Muscle layer of colon (tissue), 2 donors: ENCODE results near the gene HS2ST1.
"Not testable (repeated sequence)": the region's sequence is repeated elsewhere in the genome, so short reads cannot be mapped to it uniquely, and the experiment has no call there.

Source experiments
- H3K27ac ChIP-seq: one replicate; pipeline ENCODE4 v1.7.0; 2013; ENCODE audit warnings: low read depth, mild to moderate bottlenecking, low read length, moderate library complexity
- H3K27me3 ChIP-seq, 2 donors: one replicate each; pipeline ENCODE4 v1.7.0; 2013; ENCODE audit warnings: low read length in 2 of 2, mild to moderate bottlenecking in 2 of 2; ENCODE audit not compliant: insufficient read depth in 2 of 2, control insufficient read depth in 1 of 2
- H3K36me3 ChIP-seq: one replicate; pipeline ENCODE4 v1.7.0; 2013; ENCODE audit warnings: mild to moderate bottlenecking, low read length; ENCODE audit not compliant: insufficient read depth
- H3K4me1 ChIP-seq: one replicate; pipeline ENCODE4 v1.7.0; 2013; ENCODE audit warnings: mild to moderate bottlenecking, low read length; ENCODE audit not compliant: insufficient read depth
- H3K4me3 ChIP-seq, 2 donors: one replicate each; pipeline ENCODE4 v1.7.0; 2013; ENCODE audit warnings: low read length in 2 of 2, low read depth in 1 of 2, mild to moderate bottlenecking in 1 of 2, moderate library complexity in 1 of 2
- H3K9ac ChIP-seq: one replicate; pipeline ENCODE4 v1.7.0; 2013; ENCODE audit warnings: low read length
- H3K9me3 ChIP-seq: one replicate; pipeline ENCODE4 v1.7.0; 2013; ENCODE audit warnings: mild to moderate bottlenecking, low read length
- donor health status: abdominal sarcoma.
- donor health status: Adenocarcinoma of cecum.

The HS2ST1 gene

DNA sequence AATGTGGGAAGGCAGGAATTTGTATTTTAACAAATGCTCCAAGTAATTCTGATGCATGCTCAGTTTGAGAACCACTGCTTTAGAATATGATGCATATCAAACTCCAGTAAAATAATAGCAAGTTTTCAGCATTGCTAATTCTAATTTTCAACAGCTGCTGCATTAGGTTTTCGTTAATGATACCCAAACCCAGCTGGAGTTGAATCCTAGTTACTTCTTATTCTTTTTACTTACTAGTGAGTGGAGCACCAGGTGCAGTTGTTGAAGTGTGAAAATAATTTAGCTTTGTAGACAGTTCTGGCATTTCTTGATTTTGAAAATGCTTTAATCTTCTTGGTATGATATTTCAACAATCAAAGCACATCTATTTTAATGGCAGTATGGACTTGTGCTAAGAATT is 138.5 kb downstream of the HS2ST1 start:
- no peaks in the 10 kb centered on the region for H3K4me1 ChIP-seq
- no peaks in the 10 kb centered on the region for H3K27me3 ChIP-seq
- no peak overlapping the region for H3K4me3 ChIP-seq
- H3K36me3 ChIP-seq: no peaks in the 10 kb centered on the region
- no peak overlapping the region for H3K9ac ChIP-seq
- no peaks in the 10 kb centered on the region for H3K9me3 ChIP-seq
- no peak overlapping the region for H3K27ac ChIP-seq

DNA sequence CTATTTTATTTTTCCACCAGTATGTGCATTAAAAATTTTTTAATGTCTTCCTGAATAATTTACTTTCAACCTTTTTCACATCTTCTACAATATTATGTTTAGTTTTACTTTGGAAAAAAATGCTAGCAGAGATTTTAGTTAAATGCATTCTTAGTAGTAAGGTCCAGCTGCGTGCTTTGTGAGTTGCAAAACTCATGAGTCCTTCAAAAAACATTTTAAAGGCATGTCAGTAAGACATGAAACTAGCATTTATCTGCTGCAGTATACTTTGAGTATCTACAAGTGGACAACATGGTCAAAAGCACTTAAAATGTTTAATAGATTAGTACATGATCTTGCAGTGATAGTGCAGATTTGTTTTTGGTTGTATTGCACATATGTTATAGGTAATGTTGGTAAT is 139.0 kb downstream of the HS2ST1 start:
- Histone ChIP-seq H3K4me1 (peaks cover 3% of the 10 kb centered on the region), H3K4me3 (no peak overlapping the region), H3K9me3 (no peaks in the 10 kb centered on the region), H3K9ac (no peak overlapping the region), H3K27me3 (no peaks in the 10 kb centered on the region), H3K36me3 (no peaks in the 10 kb centered on the region), H3K27ac (no peak overlapping the region)

DNA sequence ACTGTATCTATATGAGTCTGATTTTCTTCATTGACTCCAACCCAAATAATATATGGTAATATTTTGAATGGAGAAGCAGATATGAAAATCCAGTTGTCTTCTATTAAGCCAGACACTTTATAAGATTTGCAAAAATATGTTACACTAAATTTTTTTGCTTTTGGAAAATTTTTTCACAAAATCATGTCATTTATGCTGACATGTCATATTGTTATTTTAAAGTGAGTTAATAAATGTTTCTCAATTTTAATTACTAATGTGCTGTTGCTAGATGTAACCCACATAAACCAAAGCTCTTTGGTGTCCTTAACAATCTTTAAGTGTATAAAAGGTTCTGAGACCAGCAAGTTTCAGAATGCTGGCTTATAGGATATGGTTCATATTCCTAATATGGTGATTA is 142.5 kb downstream of the HS2ST1 start:
- Histone ChIP-seq H3K27ac (no peak overlapping the region), H3K9ac (no peak overlapping the region), H3K9me3 (no peaks in the 10 kb centered on the region), H3K4me3 (no peak overlapping the region), H3K4me1 (peaks cover 4% of the 10 kb centered on the region), H3K36me3 (no peaks in the 10 kb centered on the region), H3K27me3 (no peaks in the 10 kb centered on the region)

DNA sequence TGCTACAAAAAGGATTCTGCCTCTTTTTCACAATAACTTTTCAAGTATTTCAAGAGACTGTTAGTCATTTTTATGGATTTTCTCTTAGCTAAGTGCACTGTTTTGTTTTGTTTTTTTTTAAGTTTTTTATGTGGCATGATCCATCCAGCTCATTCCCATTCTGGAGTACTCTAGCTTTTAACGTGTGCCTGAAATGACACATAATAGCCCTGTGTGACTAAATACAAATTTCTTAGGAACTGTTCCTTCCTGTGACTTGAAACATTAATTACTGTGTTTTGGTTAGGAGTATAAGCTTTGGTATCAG is 143.9 kb downstream of the HS2ST1 start:
- H3K9me3 ChIP-seq: no peaks in the 10 kb centered on the region
- no peaks in the 10 kb centered on the region for H3K27me3 ChIP-seq
- H3K36me3 ChIP-seq: no peaks in the 10 kb centered on the region
- no peak overlapping the region for H3K9ac ChIP-seq
- peaks cover 4% of the 10 kb centered on the region for H3K4me1 ChIP-seq
- no peak overlapping the region for H3K4me3 ChIP-seq
- no peak overlapping the region for H3K27ac ChIP-seq

DNA sequence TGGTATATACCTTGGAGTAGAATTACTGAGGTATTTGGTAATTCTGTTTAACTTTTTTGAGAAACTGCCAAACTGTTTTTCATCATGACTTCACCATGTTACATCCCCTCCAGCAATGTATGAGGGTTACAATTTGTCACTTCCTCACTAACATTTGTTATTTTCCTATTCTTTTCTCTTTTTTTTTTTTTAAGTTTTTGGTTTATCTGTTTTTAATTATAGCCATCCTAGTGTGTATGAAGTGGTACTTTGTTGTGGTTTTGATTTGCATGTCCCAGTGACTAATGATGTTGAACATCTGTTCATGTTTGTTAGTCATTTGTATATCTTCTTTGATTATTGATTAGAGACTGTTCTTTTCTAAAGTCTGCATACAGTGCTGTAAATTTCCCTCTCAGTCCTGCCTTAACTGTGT is 147.3 kb downstream of the HS2ST1 start:
- peaks cover 4% of the 10 kb centered on the region for H3K4me1 ChIP-seq
- H3K27me3 ChIP-seq: no peaks in the 10 kb centered on the region
- H3K36me3 ChIP-seq: no peaks in the 10 kb centered on the region
- no peaks in the 10 kb centered on the region for H3K9me3 ChIP-seq
- H3K9ac ChIP-seq: no peak overlapping the region
- no peak overlapping the region for H3K27ac ChIP-seq
- H3K4me3 ChIP-seq: no peak overlapping the region

DNA sequence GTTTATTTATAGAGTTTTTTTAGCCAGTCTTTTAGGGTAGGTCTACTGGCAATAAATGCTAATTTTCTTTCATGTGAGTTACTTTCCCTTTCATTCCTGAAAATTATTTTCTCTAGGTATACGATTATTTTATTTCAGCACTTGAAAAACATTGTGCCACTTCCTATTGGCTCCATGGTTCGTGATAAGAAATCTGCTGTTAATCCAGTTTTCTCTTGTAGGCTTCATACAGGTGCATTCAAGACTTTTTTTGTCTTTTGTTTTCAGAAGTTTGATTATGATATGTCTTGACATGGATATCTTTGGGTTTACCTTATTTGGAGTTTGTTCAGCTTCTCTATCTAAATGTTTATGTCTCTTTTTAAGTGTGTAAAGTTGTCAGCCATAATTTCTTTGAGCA is 148.3 kb downstream of the HS2ST1 start:
- H3K9me3 ChIP-seq: no peaks in the 10 kb centered on the region
- H3K36me3 ChIP-seq: no peaks in the 10 kb centered on the region
- H3K27ac ChIP-seq: no peak overlapping the region
- H3K4me1 ChIP-seq: peaks cover 4% of the 10 kb centered on the region
- H3K9ac ChIP-seq: no peak overlapping the region
- H3K27me3 ChIP-seq: no peaks in the 10 kb centered on the region
- no peak overlapping the region for H3K4me3 ChIP-seq

DNA sequence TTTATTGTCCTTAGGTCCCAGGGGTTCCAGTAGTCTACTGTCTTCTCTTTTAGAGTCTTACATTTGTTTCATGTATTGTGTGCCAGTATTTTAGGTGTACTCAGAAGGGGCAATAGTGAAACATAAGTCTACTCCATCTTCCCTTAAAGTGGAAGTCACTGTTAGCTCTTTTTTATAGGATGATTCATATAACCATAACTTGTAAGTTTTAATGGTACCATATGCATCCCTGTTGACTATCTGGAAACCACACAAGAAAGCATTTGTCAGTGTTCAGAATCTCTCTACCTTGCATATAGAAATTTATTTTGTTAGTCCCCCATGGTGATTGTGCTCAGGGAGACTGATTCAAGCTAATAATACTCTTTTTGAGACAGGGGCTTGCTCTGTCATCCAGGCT is 149.9 kb downstream of the HS2ST1 start:
- no peaks in the 10 kb centered on the region for H3K4me1 ChIP-seq

DNA sequence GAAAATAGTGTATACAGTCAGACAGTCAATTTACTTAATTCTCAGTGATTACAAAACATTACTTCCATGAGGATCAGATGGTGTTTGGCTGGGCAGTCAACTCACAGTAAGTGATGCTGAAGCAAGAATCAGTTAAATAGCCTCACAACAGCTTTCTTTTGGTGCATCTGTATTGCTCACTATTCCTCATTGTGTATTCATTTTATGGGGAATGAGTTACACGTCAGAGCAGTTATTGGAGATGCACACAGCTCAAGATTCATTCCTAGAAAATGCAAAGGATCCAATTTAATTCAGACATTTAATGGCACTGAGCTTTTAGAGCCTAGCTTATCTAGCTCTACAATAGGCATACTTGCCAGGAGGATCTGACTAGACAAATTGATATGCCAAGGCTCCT is 150.6 kb downstream of the HS2ST1 start:
- Histone ChIP-seq H3K27me3 (no peaks in the 10 kb centered on the region), H3K4me1 (no peaks in the 10 kb centered on the region), H3K9ac (no peak overlapping the region), H3K36me3 (no peaks in the 10 kb centered on the region), H3K27ac (no peak overlapping the region), H3K9me3 (no peaks in the 10 kb centered on the region), H3K4me3 (no peak overlapping the region)

More for the DNA sequence above, 149.9 kb downstream of the HS2ST1 start:
- Histone ChIP-seq H3K4me3 (no peak overlapping the region), H3K27ac (no peak overlapping the region), H3K27me3 (no peaks in the 10 kb centered on the region), H3K9ac (no peak overlapping the region), H3K36me3 (no peaks in the 10 kb centered on the region), H3K9me3 (no peaks in the 10 kb centered on the region)

DNA sequence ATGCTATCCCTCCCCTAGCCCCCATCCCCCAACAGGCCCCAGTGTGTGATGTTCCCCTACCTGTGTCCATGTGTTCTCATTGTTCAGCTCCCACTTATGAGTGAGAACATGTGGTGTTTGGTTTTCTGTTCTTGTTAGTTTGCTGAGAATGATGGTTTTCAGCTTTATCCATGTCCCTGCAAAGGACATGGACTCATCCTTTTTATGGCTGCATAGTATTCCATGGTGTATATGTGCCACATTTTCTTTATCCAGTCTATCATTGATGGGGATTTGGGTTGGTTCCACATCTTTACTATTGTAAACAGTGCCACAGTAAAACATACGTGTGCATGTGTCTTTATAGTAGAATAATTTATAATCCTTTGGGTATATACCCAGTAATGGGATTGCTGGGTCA is 152.3 kb downstream of the HS2ST1 start:
- H3K27ac ChIP-seq, H3K4me3 ChIP-seq, H3K36me3 ChIP-seq, H3K27me3 ChIP-seq, H3K9ac ChIP-seq, H3K4me1 ChIP-seq, H3K9me3 ChIP-seq: not testable (repeated sequence)

DNA sequence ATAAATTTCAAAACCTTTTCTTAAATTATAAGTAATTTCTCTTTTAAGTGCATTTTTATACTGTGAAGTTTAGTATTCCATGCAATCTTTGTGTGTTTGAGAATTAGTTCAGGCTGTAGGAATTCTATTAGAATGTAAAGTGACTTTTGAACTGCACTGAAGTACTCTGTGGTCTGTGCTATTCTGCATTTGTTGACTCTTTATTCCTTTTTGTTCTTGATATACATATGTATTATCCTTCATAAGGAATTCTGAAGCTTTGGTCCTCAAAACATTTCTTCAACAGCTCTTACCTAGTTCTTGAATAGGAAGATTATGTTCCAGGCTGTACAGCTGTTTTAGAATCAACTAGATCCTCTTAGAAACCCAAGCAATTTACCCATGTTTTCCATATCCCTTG is 158.0 kb downstream of the HS2ST1 start:
- Histone ChIP-seq H3K9ac (no peak overlapping the region), H3K27me3 (no peaks in the 10 kb centered on the region), H3K36me3 (no peaks in the 10 kb centered on the region), H3K4me3 (no peak overlapping the region), H3K9me3 (no peaks in the 10 kb centered on the region), H3K27ac (no peak overlapping the region), H3K4me1 (no peaks in the 10 kb centered on the region)

DNA sequence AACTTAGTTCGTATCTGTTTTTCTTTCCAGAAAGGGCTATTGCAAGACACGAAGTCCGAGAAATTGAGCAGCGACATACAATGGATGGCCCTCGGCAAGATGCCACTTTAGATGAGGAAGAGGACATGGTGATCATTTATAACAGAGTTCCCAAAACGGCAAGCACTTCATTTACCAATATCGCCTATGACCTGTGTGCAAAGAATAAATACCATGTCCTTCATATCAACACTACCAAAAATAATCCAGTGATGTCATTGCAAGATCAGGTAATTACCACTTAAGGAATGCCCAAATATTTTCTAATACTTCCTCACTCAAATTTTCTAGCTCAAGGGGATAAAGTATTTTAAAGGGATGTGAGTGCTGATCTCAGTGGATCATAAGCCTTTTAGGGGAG is 158.5 kb downstream of the HS2ST1 start:
- H3K36me3 ChIP-seq: no peaks in the 10 kb centered on the region
- no peaks in the 10 kb centered on the region for H3K9me3 ChIP-seq
- no peak overlapping the region for H3K9ac ChIP-seq
- H3K27ac ChIP-seq: no peak overlapping the region
- H3K4me3 ChIP-seq: no peak overlapping the region
- H3K4me1 ChIP-seq: no peaks in the 10 kb centered on the region
- no peaks in the 10 kb centered on the region for H3K27me3 ChIP-seq

DNA sequence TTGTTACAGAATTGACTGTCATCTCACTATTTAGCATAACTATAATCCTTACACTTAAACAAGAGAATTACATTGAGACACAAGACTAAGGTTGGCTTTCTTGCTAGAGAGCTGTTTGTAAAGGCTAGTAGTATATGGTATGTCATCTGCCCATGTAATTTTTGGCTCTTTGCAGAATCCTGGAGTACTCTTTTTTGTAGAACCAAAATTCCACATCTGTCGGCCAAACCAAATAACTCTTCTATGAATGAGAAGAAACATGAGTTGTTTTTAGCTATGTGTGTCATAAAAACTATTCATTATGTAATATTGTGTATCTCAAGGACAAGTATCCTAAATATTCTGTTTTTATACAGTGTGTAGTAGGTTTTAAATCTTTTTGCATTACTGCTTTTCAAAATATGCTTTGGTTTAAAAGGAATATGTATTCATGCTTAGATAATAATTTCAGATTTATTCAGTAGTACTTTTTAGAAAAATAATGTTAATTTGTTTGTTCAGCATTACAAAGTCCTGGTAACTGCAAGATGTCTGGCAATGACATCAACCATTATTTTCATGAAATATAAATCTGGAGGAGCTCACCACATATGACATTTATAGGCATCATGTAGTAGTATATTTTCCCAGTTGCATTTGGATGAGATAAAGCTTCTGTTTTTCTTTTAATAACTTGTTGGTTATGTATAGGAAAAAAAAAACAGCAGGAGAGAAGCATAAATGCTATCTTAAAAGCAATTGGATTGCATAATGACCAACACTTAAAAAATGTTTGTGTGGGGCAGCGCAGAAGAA is 159.8 kb downstream of the HS2ST1 start:
- no peaks in the 10 kb centered on the region for H3K4me1 ChIP-seq
- no peaks in the 10 kb centered on the region for H3K9me3 ChIP-seq
- no peak overlapping the region for H3K27ac ChIP-seq
- H3K36me3 ChIP-seq: no peaks in the 10 kb centered on the region
- H3K4me3 ChIP-seq: no peak overlapping the region
- H3K9ac ChIP-seq: no peak overlapping the region
- no peaks in the 10 kb centered on the region for H3K27me3 ChIP-seq
